Panc1 (cell line): ENCODE data around the gene ZCWPW1. TPM values are rescaled to one million over a fixed set of nuclear protein-coding genes. Genes with fewer than 3 reads are reported as not detected.
A peak's percentile ranks its signal among the peaks of the same experiment; 100 is the strongest.

Experiments
- ATAC-seq: fragments of 200-7000 bp; cut with Tn5 transposase; 2 replicates; pipeline ENCODE4 v1.9.1; 2020; ENCODE audit warnings: mild to moderate bottlenecking, moderate library complexity
- BruUV-seq: library from RNA; stranded (reverse); fragments of 400-500 nt; replicated peaks from 2 replicates; lab custom pipeline; 2021; lab: Mats Ljungman, UMichigan
- CTCF ChIA-PET: fragments of 300-600 bp; sonication (Branson Sonifier 250); formaldehyde crosslinking; loops from one replicate; lab custom pipeline; 2022; ENCODE audit warnings: antibody characterized with exemption; lab: Charles Lee
- POLR2A ChIA-PET: fragments of 300-600 bp; sonication (Branson Sonifier 250); formaldehyde crosslinking; loops from one replicate; lab custom pipeline; 2022; ENCODE audit warnings: antibody characterized with exemption; lab: Charles Lee
- DNase-seq: peaks from one replicate; pipeline ENCODE4 v3.0.0-alpha.2; 2010; ENCODE audit warnings: low read depth, low spot score
- H3K27ac ChIP-seq: 2 replicates; pipeline ENCODE4 v1.5.1; 2011; ENCODE audit warnings: mild to moderate bottlenecking, low read length, inconsistent platforms
- H3K27me3 ChIP-seq: fragments of 200-500 bp; sonication (Bioruptor generic); 2 replicates; pipeline ENCODE4 v1.6.0; 2014; ENCODE audit warnings: low read length, inconsistent platforms; ENCODE audit not compliant: control insufficient read depth, insufficient read depth
- H3K36me3 ChIP-seq: fragments of 200-500 bp; sonication (Bioruptor generic); 2 replicates; pipeline ENCODE4 v1.5.1; 2014; ENCODE audit warnings: inconsistent platforms, mild to moderate bottlenecking, low read length, moderate library complexity; ENCODE audit not compliant: control insufficient read depth, insufficient read depth
- H3K4me1 ChIP-seq: 2 replicates; pipeline ENCODE4 v1.5.1; 2011; ENCODE audit warnings: inconsistent platforms, mild to moderate bottlenecking, low read length, moderate library complexity; ENCODE audit not compliant: control insufficient read depth, insufficient read depth
- H3K4me3 ChIP-seq, 2 experiments: 2 replicates each; pipeline ENCODE4 v1.5.1; 2011 to 2012; ENCODE audit warnings: low read depth in 2 of 2, low read length in 2 of 2, mild to moderate bottlenecking in 2 of 2, inconsistent platforms in 1 of 2, moderate library complexity in 1 of 2
- H3K9me3 ChIP-seq: fragments of 200-500 bp; sonication (Bioruptor generic); 2 replicates; pipeline ENCODE4 v1.5.1; 2014; ENCODE audit warnings: low read depth, mild to moderate bottlenecking, inconsistent platforms, low read length, moderate library complexity; ENCODE audit not compliant: control insufficient read depth, insufficient read depth
- CTCF ChIP-seq: fragments of 450-650 bp; IDR thresholded peaks from 2 replicates; pipeline ENCODE4 v1.5.1; 2017; ENCODE audit warnings: mild to moderate bottlenecking
- POLR2AphosphoS5 ChIP-seq: IDR thresholded peaks from 2 replicates; pipeline ENCODE4 v1.6.1; 2012; ENCODE audit warnings: mild to moderate bottlenecking, low read depth, low read length, moderate library complexity
- REST ChIP-seq, 2 experiments: IDR thresholded peaks; 2 replicates each; pipeline ENCODE4 v1.6.1; 2011 to 2012; ENCODE audit warnings: low read depth in 2 of 2, control low read depth in 1 of 2, low read length in 1 of 2, mild to moderate bottlenecking in 1 of 2, moderate library complexity in 1 of 2; ENCODE audit not compliant: insufficient read depth in 1 of 2
- SIN3A ChIP-seq: IDR thresholded peaks from 2 replicates; pipeline ENCODE4 v1.6.1; 2012; ENCODE audit warnings: low read depth, mild to moderate bottlenecking, low read length, moderate library complexity, borderline replicate concordance; ENCODE audit not compliant: insufficient read depth
- TCF7L2 ChIP-seq: IDR thresholded peaks from 2 replicates; pipeline ENCODE4 v1.6.1; 2011; ENCODE audit warnings: mild to moderate bottlenecking, low read depth, low read length, inconsistent platforms
- in situ Hi-C: cut with HindIII; loops from 2 replicates; pipeline ENCODE4 v1.10.0; 2016; ENCODE audit warnings: low sequenced_read_pairs, low pct_unique_long_range_greater_than_20kb
- intact Hi-C: fragments of 100-400 bp; cut with micrococcal nuclease; formaldehyde crosslinking; loops from one replicate; pipeline ENCODE4 v1.10.0; 2022; ENCODE audit not compliant: unreplicated experiment
- total RNA-seq: library from RNA; stranded (reverse); gene quantifications from one replicate; pipeline ENCODE4 v1.2.1, GENCODE V29; 2021; ENCODE audit not compliant: unreplicated experiment

The ZCWPW1 gene
- total RNA-seq, 1 experiment from 2014 or later = 6.5 TPM

GRCh38 chr7:100397315-100398081 is 31.0 kb downstream of the ZCWPW1 start:
- ATAC-seq (peak; percentile 71), DNase-seq (no peak)
- ChIA-PET CTCF (interaction anchor here (0.9 kb wide), 1 partner anchor 23 kb away, joined by 3 read pairs; no protein-coding TSS in a partner anchor), POLR2A (no interaction called here)
- H3K27ac ChIP-seq = no peak overlapping the region
- no peaks in the 10 kb centered on the region for H3K9me3 ChIP-seq
- no peak overlapping the region for H3K4me3 ChIP-seq
- BruUV-seq = no TSS peak
- in situ Hi-C loops (no loop called here), intact Hi-C loops (no loop called here)
- no peaks in the 10 kb centered on the region for H3K27me3 ChIP-seq
- no peaks in the 10 kb centered on the region for H3K4me1 ChIP-seq
- TF ChIP-seq CTCF (peak; percentile 29; the same call in 1 of the 2 replicates), POLR2AphosphoS5 (no peak)
- no peaks in the 10 kb centered on the region for H3K36me3 ChIP-seq

GRCh38 chr7:100396421-100396982 is 32.0 kb downstream of the ZCWPW1 start:
- intact Hi-C loops (no loop called here), in situ Hi-C loops (no loop called here)
- DNase-seq (no peak), ATAC-seq (no peak)
- no peak for TF ChIP-seq POLR2AphosphoS5
- TF ChIP-seq TCF7L2 = no peak
- no TSS peak for BruUV-seq
- ChIA-PET POLR2A (interaction anchor here (0.5 to 0.6 kb wide), 2 partner anchors 53 to 147 kb away, joined by 4 to 5 read pairs; no protein-coding TSS in a partner anchor), CTCF (no interaction called here)
- Histone ChIP-seq H3K4me3 (no peak overlapping the region), H3K9me3 (no peaks in the 10 kb centered on the region), H3K27ac (no peak overlapping the region), H3K36me3 (no peaks in the 10 kb centered on the region), H3K27me3 (no peaks in the 10 kb centered on the region), H3K4me1 (no peaks in the 10 kb centered on the region)

GRCh38 chr7:100394077-100394476 is 34.4 kb downstream of the ZCWPW1 start:
- Histone ChIP-seq H3K27me3 (no peaks in the 10 kb centered on the region), H3K27ac (no peak overlapping the region), H3K4me1 (no peaks in the 10 kb centered on the region), H3K4me3 (no peak overlapping the region), H3K9me3 (no peaks in the 10 kb centered on the region), H3K36me3 (no peaks in the 10 kb centered on the region)
- ChIA-PET CTCF (no interaction called here), POLR2A (interaction anchor here (0.6 kb wide), 1 partner anchor 75 kb away, joined by 9 read pairs; no protein-coding TSS in a partner anchor)
- DNase-seq (no peak), ATAC-seq (no peak)
- BruUV-seq = no TSS peak
- in situ Hi-C loops (no loop called here), intact Hi-C loops (no loop called here)
- TF ChIP-seq TCF7L2 (no peak), SIN3A (no peak), REST (IDR thresholded peaks at IDR 0.05; ENCODE audit: insufficient read depth in 1 of 2, low read depth in 2 of 2, low read length in 1 of 2) (no peak), CTCF (no peak), POLR2AphosphoS5 (no peak)
